Neural cell (in vitro differentiated cells): ENCODE results near the gene HLCS. TPM values are rescaled to one million over a fixed set of nuclear protein-coding genes. Genes with fewer than 3 reads are reported as not detected.

Source experiments
- H2AFZ ChIP-seq: fragments of 200-600, 300-800 bp; sonication (generic), shearing (Covaris generic); 2 replicates; pipeline ENCODE4 v1.6.0; 2014; ENCODE audit warnings: low read depth, mild to moderate bottlenecking, antibody characterized with exemption, low read length, moderate library complexity
- H3F3A ChIP-seq: fragments of 200-600 bp; shearing (Covaris generic); 2 replicates; pipeline ENCODE4 v1.6.1; 2016; ENCODE audit warnings: mild to moderate bottlenecking, moderate library complexity, mixed read lengths, antibody characterized with exemption, low read length; ENCODE audit not compliant: insufficient read depth, poor library complexity, severe bottlenecking
- H3K27ac ChIP-seq: fragments of 200-600, 300-800 bp; sonication (generic), shearing (Covaris generic); 2 replicates; pipeline ENCODE4 v1.5.1; 2014; ENCODE audit warnings: mild to moderate bottlenecking, low read length, moderate library complexity
- H3K27me3 ChIP-seq: fragments of 300-800, 200-600 bp; sonication (generic), shearing (Covaris generic); 2 replicates; pipeline ENCODE4 v1.6.0; 2014; ENCODE audit warnings: mild to moderate bottlenecking, low read depth, low read length, moderate library complexity; ENCODE audit not compliant: insufficient read depth
- H3K36me3 ChIP-seq: fragments of 300-800, 200-600 bp; sonication (generic), shearing (Covaris generic); 2 replicates; pipeline ENCODE4 v1.5.1; 2014; ENCODE audit warnings: mild to moderate bottlenecking, antibody characterized with exemption, low read length, moderate library complexity; ENCODE audit not compliant: insufficient read depth
- H3K4me2 ChIP-seq: fragments of 300-800, 200-600 bp; sonication (generic), shearing (Covaris generic); 2 replicates; pipeline ENCODE4 v1.6.0; 2014; ENCODE audit warnings: mild to moderate bottlenecking, low read length
- H3K4me3 ChIP-seq: fragments of 300-800, 200-600 bp; sonication (generic), shearing (Covaris generic); 2 replicates; pipeline ENCODE4 v1.5.1; 2014; ENCODE audit warnings: mild to moderate bottlenecking, low read length, moderate library complexity
- H3K79me2 ChIP-seq: fragments of 200-600 bp; shearing (Covaris generic); replicated peaks from 2 replicates; pipeline ENCODE4 v1.6.0; 2014; ENCODE audit warnings: mild to moderate bottlenecking, low read length, moderate library complexity; ENCODE audit not compliant: insufficient read depth
- H3K9ac ChIP-seq: fragments of 300-800, 200-600 bp; sonication (generic), shearing (Covaris generic); 2 replicates; pipeline ENCODE4 v1.6.1; 2016; ENCODE audit warnings: mild to moderate bottlenecking, low read length, mixed read lengths
- H3K9me2 ChIP-seq: fragments of 200-600 bp; shearing (Covaris generic); 2 replicates; pipeline ENCODE4 v1.6.1; 2016; ENCODE audit warnings: mild to moderate bottlenecking, low read length, mixed read lengths; ENCODE audit not compliant: insufficient read depth
- H3K9me3 ChIP-seq: fragments of 200-600, 300-800 bp; sonication (generic), shearing (Covaris generic); 2 replicates; pipeline ENCODE4 v1.6.1; 2016; ENCODE audit warnings: mild to moderate bottlenecking, mixed run types, low read length, moderate library complexity, mixed read lengths
- H4K20me1 ChIP-seq: fragments of 200-600 bp; shearing (Covaris generic); 2 replicates; pipeline ENCODE4 v1.6.1; 2016; ENCODE audit warnings: mild to moderate bottlenecking, mixed run types; ENCODE audit not compliant: insufficient read depth
- EP300 ChIP-seq: fragments of 450-650 bp; conservative IDR thresholded peaks from 2 replicates; pipeline ENCODE4 v1.6.1; 2014; ENCODE audit warnings: antibody characterized with exemption, mild to moderate bottlenecking, moderate library complexity; ENCODE audit not compliant: poor library complexity, severe bottlenecking
- EZH2 ChIP-seq: fragments of 200-600, 300-800 bp; shearing (Covaris generic), sonication (generic); IDR thresholded peaks from 2 replicates; pipeline ENCODE4 v1.6.1; 2014; ENCODE audit warnings: antibody characterized with exemption, low read length, borderline replicate concordance, mild to moderate bottlenecking; ENCODE audit not compliant: insufficient read depth, poor library complexity, severe bottlenecking
- MXI1 ChIP-seq: fragments of 450-650 bp; conservative IDR thresholded peaks from 2 replicates; pipeline ENCODE4 v1.6.1; 2014; ENCODE audit warnings: antibody characterized with exemption, mild to moderate bottlenecking; ENCODE audit not compliant: poor library complexity, severe bottlenecking
- POLR2AphosphoS5 ChIP-seq: IDR thresholded peaks from 2 replicates; pipeline ENCODE4 v1.6.1; 2012
- RAD21 ChIP-seq: fragments of 450-650 bp; conservative IDR thresholded peaks from 2 replicates; pipeline ENCODE4 v1.6.1; 2014; ENCODE audit warnings: antibody characterized with exemption, mild to moderate bottlenecking, moderate library complexity
- SMC3 ChIP-seq: fragments of 450-650 bp; conservative IDR thresholded peaks from 2 replicates; pipeline ENCODE4 v1.6.1; 2014; ENCODE audit warnings: antibody characterized with exemption, mild to moderate bottlenecking, moderate library complexity; ENCODE audit not compliant: poor library complexity
- TAF1 ChIP-seq: IDR thresholded peaks from 2 replicates; pipeline ENCODE4 v1.6.1; 2012; ENCODE audit warnings: low read depth
- polyA plus RNA-seq: library from polyadenylated mRNA; depleted of rRNA; stranded (reverse); fragments of >200 nt; gene quantifications from 2 replicates; pipeline ENCODE4 v1.2.3, GENCODE V29; 2014
- TF ChIP-seq, protein P1 (sequence below): fragments of 450-650 bp; IDR thresholded peaks from 2 replicates; pipeline ENCODE4 v1.5.1; 2014; ENCODE audit warnings: antibody characterized with exemption, mild to moderate bottlenecking, moderate library complexity; ENCODE audit not compliant: poor library complexity, severe bottlenecking
- TF ChIP-seq, protein P2 (sequence below): IDR thresholded peaks from 2 replicates; pipeline ENCODE4 v1.6.1; 2012; ENCODE audit warnings: borderline replicate concordance

Gene HLCS
- polyA plus RNA-seq, 1 donor from 2014 or later: 12.1 TPM

DNA sequence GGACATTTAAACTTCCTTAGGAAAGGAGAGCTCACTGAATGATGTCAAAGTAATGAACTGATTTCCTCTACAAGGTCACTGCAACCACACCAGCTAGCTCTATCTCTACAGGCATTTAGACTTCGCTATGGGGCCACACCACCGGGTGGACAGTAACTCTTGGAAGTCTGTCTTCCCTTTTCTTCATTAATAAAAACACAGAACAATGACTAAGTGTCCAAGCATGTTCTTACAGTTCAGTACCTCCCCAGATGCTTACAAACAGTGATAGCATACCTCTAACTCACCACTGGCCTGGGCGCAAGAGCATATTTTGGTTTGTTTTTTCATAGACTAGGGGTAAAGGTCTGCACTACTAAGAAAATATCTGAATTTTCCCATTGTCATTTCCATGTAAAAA, 212.9 kb downstream of the HLCS start:
- no peak overlapping the region for H3K4me3 ChIP-seq
- H3K27ac ChIP-seq: no peak overlapping the region
- no peaks in the 10 kb centered on the region for H3K36me3 ChIP-seq
- no peaks in the 10 kb centered on the region for H4K20me1 ChIP-seq
- H3K9ac ChIP-seq: no peak overlapping the region
- H2AFZ ChIP-seq: no peak overlapping the region
- H3K4me2 ChIP-seq: no peak overlapping the region
- H3K79me2 ChIP-seq: no peaks in the 10 kb centered on the region
- no peaks in the 10 kb centered on the region for H3K9me3 ChIP-seq
- no peaks in the 10 kb centered on the region for H3K9me2 ChIP-seq
- peaks cover 3% of the 10 kb centered on the region for H3K27me3 ChIP-seq
- H3F3A ChIP-seq: no peaks in the 10 kb centered on the region
- TF ChIP-seq SMC3 (no peak), TAF1 (no peak), POLR2AphosphoS5 (no peak), MXI1 (no peak), EP300 (no peak), RAD21 (no peak), EZH2 (no peak)
- TF ChIP-seq, protein P1, sequence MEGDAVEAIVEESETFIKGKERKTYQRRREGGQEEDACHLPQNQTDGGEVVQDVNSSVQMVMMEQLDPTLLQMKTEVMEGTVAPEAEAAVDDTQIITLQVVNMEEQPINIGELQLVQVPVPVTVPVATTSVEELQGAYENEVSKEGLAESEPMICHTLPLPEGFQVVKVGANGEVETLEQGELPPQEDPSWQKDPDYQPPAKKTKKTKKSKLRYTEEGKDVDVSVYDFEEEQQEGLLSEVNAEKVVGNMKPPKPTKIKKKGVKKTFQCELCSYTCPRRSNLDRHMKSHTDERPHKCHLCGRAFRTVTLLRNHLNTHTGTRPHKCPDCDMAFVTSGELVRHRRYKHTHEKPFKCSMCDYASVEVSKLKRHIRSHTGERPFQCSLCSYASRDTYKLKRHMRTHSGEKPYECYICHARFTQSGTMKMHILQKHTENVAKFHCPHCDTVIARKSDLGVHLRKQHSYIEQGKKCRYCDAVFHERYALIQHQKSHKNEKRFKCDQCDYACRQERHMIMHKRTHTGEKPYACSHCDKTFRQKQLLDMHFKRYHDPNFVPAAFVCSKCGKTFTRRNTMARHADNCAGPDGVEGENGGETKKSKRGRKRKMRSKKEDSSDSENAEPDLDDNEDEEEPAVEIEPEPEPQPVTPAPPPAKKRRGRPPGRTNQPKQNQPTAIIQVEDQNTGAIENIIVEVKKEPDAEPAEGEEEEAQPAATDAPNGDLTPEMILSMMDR: no peak
- TF ChIP-seq, protein P2, sequence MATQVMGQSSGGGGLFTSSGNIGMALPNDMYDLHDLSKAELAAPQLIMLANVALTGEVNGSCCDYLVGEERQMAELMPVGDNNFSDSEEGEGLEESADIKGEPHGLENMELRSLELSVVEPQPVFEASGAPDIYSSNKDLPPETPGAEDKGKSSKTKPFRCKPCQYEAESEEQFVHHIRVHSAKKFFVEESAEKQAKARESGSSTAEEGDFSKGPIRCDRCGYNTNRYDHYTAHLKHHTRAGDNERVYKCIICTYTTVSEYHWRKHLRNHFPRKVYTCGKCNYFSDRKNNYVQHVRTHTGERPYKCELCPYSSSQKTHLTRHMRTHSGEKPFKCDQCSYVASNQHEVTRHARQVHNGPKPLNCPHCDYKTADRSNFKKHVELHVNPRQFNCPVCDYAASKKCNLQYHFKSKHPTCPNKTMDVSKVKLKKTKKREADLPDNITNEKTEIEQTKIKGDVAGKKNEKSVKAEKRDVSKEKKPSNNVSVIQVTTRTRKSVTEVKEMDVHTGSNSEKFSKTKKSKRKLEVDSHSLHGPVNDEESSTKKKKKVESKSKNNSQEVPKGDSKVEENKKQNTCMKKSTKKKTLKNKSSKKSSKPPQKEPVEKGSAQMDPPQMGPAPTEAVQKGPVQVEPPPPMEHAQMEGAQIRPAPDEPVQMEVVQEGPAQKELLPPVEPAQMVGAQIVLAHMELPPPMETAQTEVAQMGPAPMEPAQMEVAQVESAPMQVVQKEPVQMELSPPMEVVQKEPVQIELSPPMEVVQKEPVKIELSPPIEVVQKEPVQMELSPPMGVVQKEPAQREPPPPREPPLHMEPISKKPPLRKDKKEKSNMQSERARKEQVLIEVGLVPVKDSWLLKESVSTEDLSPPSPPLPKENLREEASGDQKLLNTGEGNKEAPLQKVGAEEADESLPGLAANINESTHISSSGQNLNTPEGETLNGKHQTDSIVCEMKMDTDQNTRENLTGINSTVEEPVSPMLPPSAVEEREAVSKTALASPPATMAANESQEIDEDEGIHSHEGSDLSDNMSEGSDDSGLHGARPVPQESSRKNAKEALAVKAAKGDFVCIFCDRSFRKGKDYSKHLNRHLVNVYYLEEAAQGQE: no peak

DNA sequence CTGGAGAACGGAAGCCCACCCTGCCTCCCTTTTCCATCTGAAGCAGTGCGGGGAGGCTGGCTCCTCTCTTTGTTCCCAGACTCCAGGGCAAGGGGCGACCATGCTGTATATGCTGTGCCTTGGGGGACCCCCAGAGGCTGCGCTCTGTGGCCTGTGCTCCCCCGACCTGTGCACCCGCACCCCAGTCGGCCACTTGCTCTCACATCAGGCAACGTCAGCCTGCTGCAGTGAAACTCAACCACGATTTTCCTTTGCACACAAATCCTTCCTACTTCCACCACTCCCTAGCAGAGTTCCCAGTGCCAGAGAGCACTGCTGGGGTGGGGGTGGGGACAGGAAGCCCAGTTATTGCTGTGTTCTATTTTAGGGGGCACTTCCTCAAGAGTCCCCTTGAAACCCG, 215.1 kb downstream of the HLCS start:
- Histone ChIP-seq H3K9me2 (no peaks in the 10 kb centered on the region), H3K4me3 (no peak overlapping the region), H3K27me3 (peaks cover 20% of the 10 kb centered on the region), H3K9ac (no peak overlapping the region), H3K9me3 (no peaks in the 10 kb centered on the region), H4K20me1 (no peaks in the 10 kb centered on the region), H3K36me3 (no peaks in the 10 kb centered on the region), H2AFZ (no peak overlapping the region), H3K27ac (no peak overlapping the region), H3K4me2 (no peak overlapping the region), H3F3A (no peaks in the 10 kb centered on the region), H3K79me2 (no peaks in the 10 kb centered on the region)
- TF ChIP-seq POLR2AphosphoS5 (no peak), MXI1 (no peak), EZH2 (no peak), EP300 (no peak)
- TF ChIP-seq, protein P2: no peak
- TF ChIP-seq, protein P1: no peak
